ENCODE results near the gene ARHGEF19.
A peak's percentile ranks its signal among the peaks of the same experiment; 100 is the strongest.
"Not testable (repeated sequence)": the region's sequence is repeated elsewhere in the genome, so short reads cannot be mapped to it uniquely, and the experiment has no call there.

Gene ARHGEF19

GRCh38 chr1:16243936-16244649 lies 31.6 kb upstream of the ARHGEF19 start:
- DNase-seq = peak; percentile 47 to 71 (median 54)

- DNase-seq = no peak
Measured at GRCh38 chr1:16243215-16243610, 30.8 kb upstream of the ARHGEF19 start.

GRCh38 chr1:16242556-16243214 lies 30.2 kb upstream of the ARHGEF19 start:
- no peak for DNase-seq

DNA sequence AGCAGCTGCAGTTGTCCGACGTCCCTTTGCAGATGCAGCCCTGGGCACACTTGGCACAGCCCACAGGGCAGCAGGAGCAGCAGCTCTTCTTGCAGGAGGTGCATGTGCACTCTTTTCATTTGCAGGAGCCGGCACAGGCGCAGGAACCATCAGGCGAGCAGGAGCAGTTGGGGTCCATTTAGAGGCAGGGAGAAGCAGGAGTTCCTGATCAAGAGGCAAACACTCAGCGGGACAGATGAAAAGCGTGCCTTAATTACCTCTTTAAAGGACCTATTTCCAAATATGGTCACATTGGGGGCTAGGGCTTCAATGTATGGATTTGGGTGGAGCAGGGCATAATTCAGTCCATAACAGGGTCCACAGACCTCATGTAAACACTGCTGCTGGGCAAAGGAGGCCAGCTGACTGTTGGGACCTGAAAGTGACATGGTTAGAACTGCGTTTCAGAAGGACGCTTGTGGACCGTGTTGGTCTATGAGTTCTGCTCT lies 28.8 kb upstream of the ARHGEF19 start:
- DNase-seq = no peak

GRCh38 chr1:16239972-16240491 lies 27.6 kb upstream of the ARHGEF19 start:
- DNase-seq = no peak

GRCh38 chr1:16237343-16237830 lies 24.9 kb upstream of the ARHGEF19 start:
- no peak for DNase-seq

- DNase-seq = peak; percentile 88 to 94 (median 93)
Measured at GRCh38 chr1:16236511-16237342, 24.3 kb upstream of the ARHGEF19 start, which contains the start of gene CPLANE2. Gene CPLANE2, minus strand, starts transcription at chr1:16237183. Its CDS starts 441 bp downstream, at chr1:16236742.

DNA sequence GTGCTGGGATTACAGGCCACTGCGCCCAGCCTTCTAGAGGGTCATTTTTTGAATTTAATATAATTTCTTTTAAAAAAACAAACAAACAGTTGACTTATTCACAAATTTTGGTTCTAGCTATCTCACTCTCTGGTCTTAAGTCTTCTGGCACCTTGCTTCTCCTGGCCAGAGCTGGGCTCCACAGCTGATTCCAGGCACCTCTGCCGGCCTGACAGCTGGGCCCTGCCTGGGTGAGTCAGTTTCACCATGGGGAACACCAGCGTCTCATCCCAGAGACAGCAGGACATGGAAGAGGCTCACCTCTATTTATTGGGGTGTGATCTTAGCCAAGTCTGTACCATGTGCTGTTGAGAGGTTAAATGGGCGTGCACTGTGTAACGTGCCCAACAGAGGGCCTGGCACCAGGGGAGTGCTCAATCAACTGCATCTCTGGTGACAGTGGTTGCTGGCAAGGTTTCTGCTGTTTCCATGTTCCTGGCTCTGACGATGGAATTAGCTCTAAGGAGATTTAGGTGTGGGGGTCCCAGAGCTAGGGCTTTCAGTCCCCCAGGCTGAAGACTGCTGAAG lies 23.6 kb upstream of the ARHGEF19 start:
- peak in 4 of 5 donors; percentile 37 to 64 (median 46) for DNase-seq

DNA sequence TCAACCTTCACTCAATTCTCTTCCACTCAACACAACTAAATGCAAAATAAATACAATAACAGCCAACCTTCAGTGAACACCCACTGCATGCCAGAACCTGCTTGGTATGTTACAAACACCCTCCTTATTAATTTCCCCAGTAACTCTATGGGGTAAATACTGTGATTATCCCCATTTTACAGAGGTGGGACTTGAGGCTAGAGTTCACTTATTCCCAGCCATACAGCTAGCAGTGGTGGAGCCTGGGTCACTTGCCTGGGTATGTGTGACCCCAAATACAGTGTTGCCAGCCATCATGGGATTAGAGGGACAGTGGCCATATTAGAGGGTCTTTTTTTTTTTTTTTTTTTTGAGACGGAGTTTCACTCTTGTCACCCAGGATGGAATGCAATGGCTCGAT lies 22.9 kb upstream of the ARHGEF19 start:
- DNase-seq = no peak

- DNase-seq = no peak
Measured at GRCh38 chr1:16233431-16233830, 21.0 kb upstream of the ARHGEF19 start.

DNA sequence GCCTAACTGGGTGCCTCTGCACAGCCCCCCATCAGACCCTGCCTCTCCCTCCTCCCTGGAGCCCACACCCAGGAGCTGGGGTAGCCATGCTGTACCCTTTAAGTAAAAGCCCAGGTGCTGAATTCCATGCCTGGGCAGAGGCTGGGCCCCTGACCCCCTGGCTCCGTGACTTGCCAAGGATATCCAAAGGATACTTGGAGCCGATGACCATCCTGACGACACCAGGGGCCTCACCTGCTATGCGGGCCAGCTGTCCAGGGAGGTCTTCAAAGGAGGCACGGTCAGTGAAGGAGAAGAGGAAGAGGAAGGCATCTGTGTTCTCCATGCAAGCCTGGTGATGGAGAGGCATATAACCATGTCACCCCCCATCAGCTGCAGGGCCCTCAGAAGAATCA lies 19.9 kb upstream of the ARHGEF19 start:
- DNase-seq = no peak

- DNase-seq = no peak
Measured at GRCh38 chr1:16231331-16232315, 19.2 kb upstream of the ARHGEF19 start.

DNA sequence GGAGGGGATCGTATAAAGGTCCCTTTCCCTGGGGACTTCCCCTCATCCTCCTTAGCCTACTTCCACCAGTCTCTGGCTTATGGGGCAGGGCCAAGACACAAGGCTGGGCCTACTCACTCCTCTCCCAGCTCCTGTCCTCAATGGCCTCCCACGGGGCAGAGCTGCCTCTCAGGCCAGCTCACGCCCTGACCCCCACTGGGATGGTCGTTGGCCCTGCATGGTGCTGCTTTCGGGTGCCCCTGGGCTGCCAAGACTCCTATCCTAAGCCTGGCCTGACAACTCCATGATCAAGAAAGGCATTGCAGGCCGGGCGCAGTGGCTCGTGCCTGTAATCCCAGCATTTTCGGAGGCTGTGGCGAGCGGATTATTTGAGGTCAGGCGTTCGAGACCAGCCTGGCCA lies 18.3 kb upstream of the ARHGEF19 start:
- DNase-seq = no peak

DNA sequence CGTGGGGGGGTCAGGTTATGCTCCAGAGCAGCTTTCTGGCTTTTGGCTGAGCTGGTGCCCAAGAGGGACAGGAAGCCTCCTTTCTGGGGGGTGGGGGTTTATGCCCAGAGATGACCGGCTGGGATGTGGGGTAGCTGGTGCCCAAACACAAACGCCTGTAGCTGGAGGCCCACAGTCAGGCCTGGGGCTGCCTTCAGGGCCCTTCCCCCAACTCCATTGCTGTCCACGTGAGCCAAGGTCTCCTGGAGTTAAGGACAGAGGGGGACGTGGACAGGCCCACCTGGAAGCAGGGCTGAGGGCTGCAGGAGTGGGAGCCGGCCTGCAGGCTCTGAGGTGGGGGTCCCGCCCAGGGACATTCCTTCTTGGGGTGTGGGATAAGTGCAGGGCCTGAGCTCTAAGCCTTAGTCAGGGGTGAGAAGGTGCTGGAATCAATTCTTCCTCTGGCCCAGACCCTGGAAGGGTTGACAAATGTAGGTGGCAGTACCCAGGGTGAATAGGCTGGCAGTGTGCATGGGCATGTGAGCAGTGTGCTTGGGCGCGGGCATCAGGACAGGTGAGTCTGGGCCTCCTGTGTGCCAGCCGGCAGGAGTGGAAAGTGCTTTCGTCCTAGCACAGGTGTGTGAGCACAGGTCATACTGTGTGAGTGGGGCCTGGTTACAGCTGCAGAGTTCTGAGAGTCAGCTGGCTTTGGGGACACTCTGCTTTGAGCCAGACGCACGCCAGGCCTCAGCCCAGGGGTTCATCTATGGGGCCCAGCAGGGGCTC lies 17.7 kb upstream of the ARHGEF19 start:
- DNase-seq = no peak

DNA sequence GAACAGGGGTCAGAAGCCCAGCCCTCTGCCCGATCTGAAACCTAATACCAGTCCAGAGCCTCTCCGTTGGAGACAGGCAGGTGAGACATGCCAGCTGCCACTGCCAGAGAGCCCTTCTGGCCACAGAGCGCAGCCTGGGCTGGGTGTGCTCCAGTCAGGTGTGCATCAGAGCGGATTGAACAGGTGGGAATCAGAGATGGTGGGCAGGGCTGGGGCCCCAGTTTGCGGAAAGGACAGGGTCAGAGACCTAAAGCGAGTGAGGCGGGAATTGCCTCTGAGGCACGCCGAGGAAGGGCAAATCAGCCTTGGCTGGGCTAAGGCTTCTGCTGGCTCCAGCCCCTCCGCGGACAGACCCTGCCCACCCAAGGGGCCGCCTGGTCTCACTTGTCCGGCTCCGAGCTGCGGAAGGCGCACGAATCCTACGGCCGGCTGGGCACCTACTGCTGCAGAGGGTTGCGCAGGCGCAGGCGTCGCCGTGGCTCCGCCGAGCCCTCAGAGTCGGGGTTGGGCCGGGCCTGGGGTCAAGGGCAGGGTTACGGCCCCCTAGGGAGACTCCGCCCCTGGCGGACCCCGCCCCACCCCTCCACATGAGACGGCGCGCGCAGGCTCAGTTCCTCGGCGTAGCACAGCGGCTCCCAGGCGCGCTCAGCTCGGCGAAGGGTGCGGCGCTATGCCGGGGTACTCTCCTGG lies 14.2 kb upstream of the ARHGEF19 start:
- no peak for DNase-seq

DNA sequence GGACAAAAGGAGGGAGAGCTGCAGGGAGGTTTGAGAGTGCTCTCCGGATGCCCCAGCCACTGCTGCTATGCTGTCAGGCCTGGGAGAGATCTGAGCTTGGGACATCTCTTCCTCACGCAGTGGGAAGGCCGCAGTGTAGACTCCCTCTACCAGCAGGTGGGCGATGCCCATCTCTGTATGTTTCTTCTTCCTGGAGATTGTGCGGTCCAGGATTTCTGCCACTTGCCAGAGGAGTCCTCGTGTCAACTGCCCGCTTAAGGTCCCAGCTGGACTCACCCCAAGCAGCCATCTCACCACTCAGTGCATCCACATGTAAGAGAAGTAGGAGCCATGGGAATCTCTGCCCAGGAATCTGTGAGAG lies 13.7 kb upstream of the ARHGEF19 start:
- DNase-seq = no peak

- no peak for DNase-seq
Measured at GRCh38 chr1:16224472-16224871, 12.0 kb upstream of the ARHGEF19 start.

DNA sequence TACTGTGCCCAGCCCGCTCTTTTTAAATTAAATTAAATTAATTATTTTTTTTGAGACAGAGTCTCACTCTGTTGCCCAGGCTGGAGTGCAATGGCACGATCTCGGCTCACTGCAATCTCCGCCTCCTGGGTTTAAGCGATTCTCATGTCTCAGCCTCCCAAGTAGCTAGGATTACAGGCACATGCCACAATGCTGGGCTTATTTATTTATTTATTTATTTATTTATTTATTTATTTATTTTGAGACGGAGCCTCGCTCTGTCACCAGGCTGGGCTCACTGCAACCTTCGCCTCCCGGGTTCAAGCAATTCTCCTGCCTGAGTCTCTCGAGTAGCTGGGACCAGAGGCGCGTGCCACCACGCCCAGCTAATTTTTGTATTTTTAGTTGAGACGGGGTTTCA lies 10.3 kb upstream of the ARHGEF19 start:
- not testable (repeated sequence) for DNase-seq

DNA sequence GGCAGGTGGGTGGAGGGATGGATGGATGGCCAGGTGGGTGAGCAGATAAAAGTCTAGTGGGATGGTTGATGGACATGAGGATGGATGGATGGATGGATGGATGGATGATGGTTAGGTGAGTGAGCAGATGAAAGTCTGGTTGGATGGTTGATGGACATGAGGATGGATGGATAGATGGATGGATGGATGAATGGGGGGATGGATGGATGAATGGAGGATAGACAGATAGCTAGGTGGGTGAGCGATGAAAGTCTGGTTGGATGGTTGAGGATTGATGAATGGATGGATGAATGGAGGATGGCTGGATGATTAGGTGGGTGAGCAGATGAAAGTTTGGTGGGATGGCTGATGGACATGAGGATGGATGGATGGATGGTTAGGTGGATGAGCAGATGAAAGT lies 9.0 kb upstream of the ARHGEF19 start:
- DNase-seq = no peak

DNA sequence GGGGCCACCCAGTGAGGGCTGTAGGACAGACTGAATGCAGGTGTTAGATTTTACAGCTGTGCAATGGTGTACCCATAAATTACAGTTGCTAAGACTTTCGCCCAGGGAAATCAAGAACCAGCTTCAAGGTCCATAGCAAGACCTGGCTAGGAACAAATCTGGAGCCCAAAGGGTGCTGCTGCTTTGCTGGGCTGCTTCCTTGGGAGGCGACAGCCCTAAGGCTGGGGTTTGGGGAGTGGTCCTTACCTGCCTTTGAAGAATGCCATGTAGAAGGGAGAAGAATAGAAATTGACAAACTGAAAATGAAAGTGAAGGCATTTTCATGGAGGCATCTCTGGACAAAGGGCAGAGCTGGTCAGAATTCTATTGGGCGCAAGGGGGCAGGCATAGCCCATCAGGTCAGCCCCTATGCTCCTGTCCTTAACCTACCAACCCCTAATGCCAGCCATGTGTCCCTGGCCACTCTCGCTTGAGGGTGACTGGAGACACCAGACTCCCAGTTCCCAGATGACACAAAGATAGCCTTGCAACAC lies 7.6 kb upstream of the ARHGEF19 start:
- DNase-seq = no peak

Data from T-helper 1 cell (primary cell).